RWPE2 (cell line): ENCODE results near the gene DMAC2L.

Experiments used
- ATAC-seq: fragments of 200-7000 bp; cut with Tn5 transposase; 3 replicates; pipeline ENCODE4 v1.9.1; 2021; ENCODE audit warnings: low read depth
- DNase-seq: peaks from one replicate; pipeline ENCODE4 v3.0.0-alpha.2; 2020; ENCODE audit warnings: low spot score
- H3K27ac ChIP-seq: fragments of 450-650 bp; 2 replicates; pipeline ENCODE4 v1.5.1; 2017; ENCODE audit warnings: mild to moderate bottlenecking; ENCODE audit not compliant: poor library complexity, severe bottlenecking
- H3K27me3 ChIP-seq: fragments of 250-450 bp; sonication (Bioruptor Pico); 2 replicates; pipeline ENCODE4 v1.5.1; 2021; ENCODE audit warnings: mild to moderate bottlenecking, moderate library complexity; ENCODE audit not compliant: insufficient read depth, poor library complexity, severe bottlenecking
- H3K36me3 ChIP-seq: fragments of 250-450 bp; sonication (Bioruptor Pico); 2 replicates; pipeline ENCODE4 v1.5.1; 2020; ENCODE audit warnings: low read depth, mild to moderate bottlenecking, moderate library complexity
- H3K4me1 ChIP-seq: fragments of 250-450 bp; sonication (Bioruptor Pico); 2 replicates; pipeline ENCODE4 v1.5.1; 2021; ENCODE audit warnings: mild to moderate bottlenecking, moderate library complexity; ENCODE audit not compliant: insufficient read depth, poor library complexity, severe bottlenecking
- H3K4me3 ChIP-seq: fragments of 250-450 bp; sonication (Bioruptor Pico); 2 replicates; pipeline ENCODE4 v1.5.1; 2021; ENCODE audit warnings: mild to moderate bottlenecking, moderate library complexity; ENCODE audit not compliant: severe bottlenecking
- H3K9me3 ChIP-seq: fragments of 250-450 bp; sonication (Bioruptor Pico); 2 replicates; pipeline ENCODE4 v1.5.1; 2021; ENCODE audit warnings: mild to moderate bottlenecking, moderate library complexity; ENCODE audit not compliant: severe bottlenecking
- TF ChIP-seq, protein P1 (sequence below): fragments of 450-650 bp; IDR thresholded peaks from one replicate; pipeline ENCODE4 v1.5.1; 2017; ENCODE audit warnings: mild to moderate bottlenecking, moderate library complexity; ENCODE audit not compliant: poor library complexity, severe bottlenecking

The DMAC2L gene

DNA sequence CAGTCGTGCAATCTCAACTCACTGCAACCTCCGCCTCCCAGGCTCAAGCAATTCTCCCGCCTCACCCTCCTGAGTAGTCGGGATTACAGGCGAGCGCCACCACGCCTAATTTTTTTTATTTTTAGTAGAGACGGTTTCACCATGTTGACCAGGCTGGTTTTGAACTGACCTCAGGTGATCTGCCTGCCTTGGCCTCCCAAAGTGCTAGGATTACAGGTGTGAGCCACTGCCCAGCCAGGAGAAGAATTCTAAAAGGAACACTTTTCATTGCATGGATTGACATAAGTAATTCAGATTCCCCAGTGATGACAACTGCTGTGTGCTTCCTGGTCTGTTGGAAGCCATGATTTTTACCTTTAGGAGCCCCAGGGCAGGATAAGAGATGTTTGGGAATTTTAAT, 22.1 kb downstream of the DMAC2L start:
- ATAC-seq (no peak), DNase-seq (no peak)
- TF ChIP-seq, protein P1, sequence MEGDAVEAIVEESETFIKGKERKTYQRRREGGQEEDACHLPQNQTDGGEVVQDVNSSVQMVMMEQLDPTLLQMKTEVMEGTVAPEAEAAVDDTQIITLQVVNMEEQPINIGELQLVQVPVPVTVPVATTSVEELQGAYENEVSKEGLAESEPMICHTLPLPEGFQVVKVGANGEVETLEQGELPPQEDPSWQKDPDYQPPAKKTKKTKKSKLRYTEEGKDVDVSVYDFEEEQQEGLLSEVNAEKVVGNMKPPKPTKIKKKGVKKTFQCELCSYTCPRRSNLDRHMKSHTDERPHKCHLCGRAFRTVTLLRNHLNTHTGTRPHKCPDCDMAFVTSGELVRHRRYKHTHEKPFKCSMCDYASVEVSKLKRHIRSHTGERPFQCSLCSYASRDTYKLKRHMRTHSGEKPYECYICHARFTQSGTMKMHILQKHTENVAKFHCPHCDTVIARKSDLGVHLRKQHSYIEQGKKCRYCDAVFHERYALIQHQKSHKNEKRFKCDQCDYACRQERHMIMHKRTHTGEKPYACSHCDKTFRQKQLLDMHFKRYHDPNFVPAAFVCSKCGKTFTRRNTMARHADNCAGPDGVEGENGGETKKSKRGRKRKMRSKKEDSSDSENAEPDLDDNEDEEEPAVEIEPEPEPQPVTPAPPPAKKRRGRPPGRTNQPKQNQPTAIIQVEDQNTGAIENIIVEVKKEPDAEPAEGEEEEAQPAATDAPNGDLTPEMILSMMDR, result no peak
- no peaks in the 10 kb centered on the region for H3K9me3 ChIP-seq
- H3K36me3 ChIP-seq, result 0 out of 2 replicates have a peak, but pooled peaks cover 11% of the 10 kb centered on the region
- peaks cover 10% of the 10 kb centered on the region for H3K4me1 ChIP-seq
- no peaks in the 10 kb centered on the region for H3K27me3 ChIP-seq
- H3K27ac ChIP-seq, result no peak overlapping the region
- no peak overlapping the region for H3K4me3 ChIP-seq

DNA sequence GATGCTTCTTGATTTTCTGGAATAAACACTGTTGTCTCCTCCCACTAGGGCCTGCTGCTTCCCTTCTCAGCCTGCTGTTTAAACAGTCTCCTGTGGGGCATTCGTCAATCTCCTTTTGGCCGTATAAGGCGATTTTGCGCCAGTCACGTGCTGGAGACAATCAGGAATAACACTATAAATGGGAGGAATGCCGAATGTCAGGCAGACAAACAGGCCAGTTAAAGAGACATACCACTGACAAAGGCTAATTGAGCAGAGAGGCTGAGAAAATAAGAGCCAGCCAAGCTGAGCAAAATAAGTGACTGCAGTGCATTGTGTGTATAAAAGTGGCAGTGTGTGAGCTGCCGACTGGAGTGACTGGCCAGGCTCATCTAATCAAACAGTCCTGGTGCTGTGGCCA, 23.3 kb downstream of the DMAC2L start:
- no peak overlapping the region for H3K27ac ChIP-seq
- DNase-seq (no peak), ATAC-seq (no peak)
- H3K36me3 ChIP-seq, result 0 out of 2 replicates have a peak, but pooled peaks cover 3% of the 10 kb centered on the region
- TF ChIP-seq, protein P1, result no peak
- no peaks in the 10 kb centered on the region for H3K9me3 ChIP-seq
- peaks cover 10% of the 10 kb centered on the region for H3K4me1 ChIP-seq
- no peak overlapping the region for H3K4me3 ChIP-seq
- no peaks in the 10 kb centered on the region for H3K27me3 ChIP-seq

DNA sequence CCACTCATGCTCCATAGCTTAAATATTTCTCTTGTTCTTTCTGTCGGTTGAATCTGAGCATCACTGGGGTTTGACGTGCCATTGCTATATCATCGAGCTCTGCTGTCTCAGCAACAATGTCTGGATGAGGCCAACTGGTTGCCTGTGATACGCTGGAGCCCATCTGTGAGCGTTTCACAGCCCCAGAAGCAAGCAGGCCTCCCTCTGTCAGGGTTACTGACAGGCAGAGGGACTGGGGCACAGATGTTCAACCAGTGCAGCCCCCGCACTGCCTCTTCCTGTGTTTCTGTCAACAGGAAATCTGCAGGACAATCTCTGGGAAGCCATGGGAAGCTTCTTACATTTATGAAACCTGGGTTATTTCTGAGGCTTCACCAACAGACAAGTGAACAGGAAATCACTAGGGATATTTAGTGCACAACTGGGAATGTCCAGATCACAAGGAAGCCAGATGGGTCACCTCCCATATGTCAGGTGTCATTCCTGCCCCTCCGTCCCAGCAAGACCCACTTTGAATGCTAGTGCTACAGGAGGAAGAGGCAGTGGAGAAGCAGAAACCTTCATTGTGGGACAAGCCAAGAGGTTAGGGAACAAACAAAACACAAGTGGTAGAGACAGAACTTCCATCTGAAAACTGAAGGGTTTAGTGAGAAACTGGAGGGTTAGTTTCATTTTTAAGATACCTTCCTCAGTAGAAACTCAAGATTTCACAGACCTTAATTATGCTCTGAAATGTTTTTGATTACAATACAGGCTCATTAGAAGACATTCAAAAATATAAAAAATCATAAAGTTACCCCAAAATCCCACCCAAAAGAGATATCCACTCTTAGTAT, 24.1 kb downstream of the DMAC2L start:
- no peak for ATAC-seq
- Histone ChIP-seq H3K4me3 (no peak overlapping the region), H3K36me3 (0 out of 2 replicates have a peak, but pooled peaks cover 3% of the 10 kb centered on the region), H3K4me1 (peaks cover 10% of the 10 kb centered on the region), H3K9me3 (no peaks in the 10 kb centered on the region), H3K27ac (no peak overlapping the region), H3K27me3 (no peaks in the 10 kb centered on the region)
- TF ChIP-seq, protein P1, result no peak
- DNase-seq, result no peak

DNA sequence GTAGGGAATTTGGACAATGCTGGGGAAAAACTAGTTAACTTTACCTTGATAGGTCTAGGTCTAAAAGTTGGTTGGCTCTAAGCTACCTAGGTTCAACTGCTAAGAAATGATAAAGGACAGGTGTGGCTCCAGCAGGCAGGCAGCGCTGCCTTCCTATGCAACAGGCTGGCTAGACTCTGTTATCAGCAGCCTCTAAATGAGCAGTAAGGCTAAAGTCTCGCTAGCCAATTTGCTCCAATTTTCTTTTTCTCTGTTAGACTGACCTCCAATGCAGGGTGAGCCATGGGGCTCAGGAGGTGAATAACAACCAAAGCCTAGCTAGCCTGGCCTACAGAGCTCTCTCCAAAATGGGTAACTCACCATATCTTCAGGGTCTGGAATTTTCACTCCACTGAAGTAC, 26.5 kb downstream of the DMAC2L start:
- Histone ChIP-seq H3K27me3 (no peaks in the 10 kb centered on the region), H3K4me3 (no peak overlapping the region), H3K9me3 (no peaks in the 10 kb centered on the region), H3K27ac (no peak overlapping the region), H3K36me3 (no peaks in the 10 kb centered on the region), H3K4me1 (peaks cover 9% of the 10 kb centered on the region)
- DNase-seq (no peak), ATAC-seq (no peak)
- TF ChIP-seq, protein P1, result no peak
